ENCODE data around the gene GRK5. TPM values are rescaled to one million over a fixed set of nuclear protein-coding genes. Genes with fewer than 3 reads are reported as not detected.

The GRK5 gene
- total RNA-seq (2021) (54.7 and 58.2 TPM in 2 replicates), Bru-seq, nascent RNA (percentile 83 among the genes with signal in this experiment), BruChase-seq, experiment 1, labeled RNA remaining after a 2-hour chase (percentile 79 among the genes with signal in this experiment), BruChase-seq, experiment 2, labeled RNA remaining after a 6-hour chase (percentile 91 among the genes with signal in this experiment)
- long read RNA-seq, full-length matches to known transcripts: 51 of 76 reads
- long read RNA-seq, partial matches to known transcripts: 7 of 76 reads
- long read RNA-seq, other reads (novel, unspliced or antisense): 18 of 76 reads

GRCh38 chr10:119207366-119207666 is at the start of gene GRK5:
Gene GRK5 (plus strand): TSS chr10:119207571. CDS start chr10:119207918, 347 bp downstream.
- Histone ChIP-seq H3K4me3 (ENCODE audit: low read depth, low read length, poor library complexity, severe bottlenecking) (peak within 1 kb of the TSS; percentile 70), H3K9me3 (ENCODE audit: low read depth, low read length, poor library complexity, severe bottlenecking) (no peaks in the 10 kb centered on the region), H3K4me1 (ENCODE audit: insufficient read depth, low read length, poor library complexity, severe bottlenecking) (peaks cover 49% of the 10 kb centered on the region), H3K27ac (ENCODE audit: low read depth, low read length, poor library complexity, severe bottlenecking) (peak within 1 kb of the TSS; percentile 95), H3K27me3 (replicated peaks; ENCODE audit: insufficient read depth, low read depth, low read length, poor library complexity) (no peaks in the 10 kb centered on the region), H3K36me3 (ENCODE audit: insufficient read depth, low read length, poor library complexity, severe bottlenecking) (no peaks in the 10 kb centered on the region)
- no peak for TF ChIP-seq EZH2 (IDR thresholded peaks at IDR 0.05; ENCODE audit: borderline replicate concordance, low read depth, low read length, poor library complexity, severe bottlenecking)
- ChIA-PET POLR2A (ENCODE audit: low non-redundant PET) (interaction anchor here (0.6 kb wide), 1 partner anchor 19 kb away, joined by 3 read pairs; no protein-coding TSS in a partner anchor), CTCF (interaction anchor here (0.6 to 1.8 kb wide), 9 partner anchors 9 to 282 kb away, joined by 3 to 25 read pairs (median 3); no protein-coding TSS in a partner anchor)
- no TSS peak for BruUV-seq (replicated peaks)
- intact Hi-C loops (cut with micrococcal nuclease; ENCODE audit: unreplicated experiment): loop anchor here (2.0 to 10.0 kb wide), 4 partner anchors 125 to 387 kb away; partner anchors contain the start of genes RGS10 and TIAL1
- peak; percentile 99 for DNase-seq (ENCODE audit: low spot score)

- peaks cover 2% of the 10 kb centered on the region for H3K4me1 ChIP-seq (ENCODE audit: insufficient read depth, low read length, poor library complexity, severe bottlenecking)
- H3K4me3 ChIP-seq (ENCODE audit: low read depth, low read length, poor library complexity, severe bottlenecking): no peak overlapping the region
- no TSS peak for BruUV-seq (replicated peaks)
- TF ChIP-seq CTCF (conservative IDR thresholded peaks at IDR 0.05; ENCODE audit: low read depth, low read length) (no peak), EZH2 (IDR thresholded peaks at IDR 0.05; ENCODE audit: borderline replicate concordance, low read depth, low read length, poor library complexity, severe bottlenecking) (no peak)
- no peaks in the 10 kb centered on the region for H3K27me3 ChIP-seq (replicated peaks; ENCODE audit: insufficient read depth, low read depth, low read length, poor library complexity)
- H3K36me3 ChIP-seq (ENCODE audit: insufficient read depth, low read length, poor library complexity, severe bottlenecking): peaks cover 53% of the 10 kb centered on the region
- intact Hi-C loops (cut with micrococcal nuclease; ENCODE audit: unreplicated experiment): no loop called here
- CTCF ChIA-PET: no interaction called here
- DNase-seq (ENCODE audit: low spot score): no peak
- H3K9me3 ChIP-seq (ENCODE audit: low read depth, low read length, poor library complexity, severe bottlenecking): no peaks in the 10 kb centered on the region
- no peak overlapping the region for H3K27ac ChIP-seq (ENCODE audit: low read depth, low read length, poor library complexity, severe bottlenecking)
- POLR2A ChIA-PET (ENCODE audit: low non-redundant PET): interaction anchor here (0.6 kb wide), 1 partner anchor 13 kb away, joined by 3 read pairs; no protein-coding TSS in a partner anchor
Measured at GRCh38 chr10:119159332-119159731, 48.0 kb upstream of the GRK5 start.

GRCh38 chr10:119161680-119162451 is 45.5 kb upstream of the GRK5 start:
- no peak for DNase-seq (ENCODE audit: low spot score)
- Histone ChIP-seq H3K4me1 (ENCODE audit: insufficient read depth, low read length, poor library complexity, severe bottlenecking) (peaks cover 17% of the 10 kb centered on the region), H3K27ac (ENCODE audit: low read depth, low read length, poor library complexity, severe bottlenecking) (no peak overlapping the region), H3K4me3 (ENCODE audit: low read depth, low read length, poor library complexity, severe bottlenecking) (no peak overlapping the region), H3K36me3 (ENCODE audit: insufficient read depth, low read length, poor library complexity, severe bottlenecking) (peaks cover 30% of the 10 kb centered on the region), H3K9me3 (ENCODE audit: low read depth, low read length, poor library complexity, severe bottlenecking) (no peaks in the 10 kb centered on the region), H3K27me3 (replicated peaks; ENCODE audit: insufficient read depth, low read depth, low read length, poor library complexity) (no peaks in the 10 kb centered on the region)
- CTCF ChIA-PET: no interaction called here
- intact Hi-C loops (cut with micrococcal nuclease; ENCODE audit: unreplicated experiment): no loop called here
- BruUV-seq (replicated peaks): no TSS peak
- no peak for TF ChIP-seq EZH2 (IDR thresholded peaks at IDR 0.05; ENCODE audit: borderline replicate concordance, low read depth, low read length, poor library complexity, severe bottlenecking)
- no peak for TF ChIP-seq CTCF (conservative IDR thresholded peaks at IDR 0.05; ENCODE audit: low read depth, low read length)
- POLR2A ChIA-PET (ENCODE audit: low non-redundant PET): no interaction called here
